GM23338 (cell line): Measurements from ENCODE around the gene VEGFB. TPM values are rescaled to one million over a fixed set of nuclear protein-coding genes. Genes with fewer than 3 reads are reported as not detected.

Experiments used
- ATAC-seq: fragments of 200-7000 bp; cut with Tn5 transposase; 3 replicates; pipeline ENCODE4 v1.9.1; 2020
- DNase-seq: peaks from one replicate; pipeline ENCODE4 v3.0.0-alpha.2; 2015; ENCODE audit warnings: low spot score
- H2AFZ ChIP-seq: fragments of 200-600 bp; sonication (generic); 2 replicates; pipeline ENCODE4 v1.8.0; 2016; ENCODE audit warnings: antibody characterized with exemption, mild to moderate bottlenecking, moderate library complexity
- H3F3A ChIP-seq: fragments of 200-600 bp; sonication (generic); replicated peaks from 2 replicates; pipeline ENCODE4 v1.8.0; 2017; ENCODE audit warnings: antibody characterized with exemption, mixed run types, low read depth
- H3K27ac ChIP-seq: fragments of 200-600 bp; sonication (generic); 2 replicates; pipeline ENCODE4 v1.6.1; 2016; ENCODE audit warnings: low read depth
- H3K27me3 ChIP-seq: fragments of 200-600 bp; sonication (generic); 2 replicates; pipeline ENCODE4 v1.8.0; 2016; ENCODE audit warnings: mild to moderate bottlenecking, mixed run types, moderate library complexity; ENCODE audit not compliant: insufficient read depth
- H3K36me3 ChIP-seq: fragments of 200-600 bp; sonication (generic); 2 replicates; pipeline ENCODE4 v1.8.0; 2016; ENCODE audit warnings: mild to moderate bottlenecking; ENCODE audit not compliant: insufficient read depth
- H3K4me1 ChIP-seq: fragments of 200-600 bp; sonication (generic); 2 replicates; pipeline ENCODE4 v1.8.0; 2016; ENCODE audit warnings: mild to moderate bottlenecking, moderate library complexity; ENCODE audit not compliant: insufficient read depth
- H3K4me2 ChIP-seq: fragments of 200-600 bp; sonication (generic); 2 replicates; pipeline ENCODE4 v1.7.1; 2017; ENCODE audit warnings: mixed run types
- H3K4me3 ChIP-seq: fragments of 200-600 bp; sonication (generic); 2 replicates; pipeline ENCODE4 v1.6.1; 2016; ENCODE audit warnings: mixed run types
- H3K79me2 ChIP-seq: fragments of 200-600 bp; sonication (generic); replicated peaks from 2 replicates; pipeline ENCODE4 v1.8.0; 2017; ENCODE audit warnings: mild to moderate bottlenecking; ENCODE audit not compliant: insufficient read depth
- H3K9me2 ChIP-seq: fragments of 200-600 bp; sonication (generic); 2 replicates; pipeline ENCODE4 v1.8.0; 2017; ENCODE audit not compliant: insufficient read depth
- H4K20me1 ChIP-seq: fragments of 200-600 bp; sonication (generic); replicated peaks from 2 replicates; pipeline ENCODE4 v1.8.0; 2017; ENCODE audit warnings: mild to moderate bottlenecking; ENCODE audit not compliant: insufficient read depth
- H3K27ac Mint-ChIP-seq: 2 replicates; pipeline ENCODE4 v1.8.0; 2020; ENCODE audit warnings: inconsistent platforms, mild to moderate bottlenecking, moderate library complexity, mixed read lengths
- H3K27me3 Mint-ChIP-seq: 3 replicates; pipeline ENCODE4 v1.8.0; 2022; ENCODE audit warnings: low read depth, mild to moderate bottlenecking, moderate library complexity, mixed read lengths, inconsistent platforms; ENCODE audit not compliant: insufficient read depth, poor library complexity
- H3K36me3 Mint-ChIP-seq: 3 replicates; pipeline ENCODE4 v1.8.0; 2021; ENCODE audit warnings: low read depth, mild to moderate bottlenecking, inconsistent platforms, moderate library complexity, mixed read lengths
- H3K4me1 Mint-ChIP-seq: 3 replicates; pipeline ENCODE4 v1.8.0; 2020; ENCODE audit warnings: mild to moderate bottlenecking, inconsistent platforms, mixed read lengths
- H3K4me3 Mint-ChIP-seq: 3 replicates; pipeline ENCODE4 v1.8.0; 2021; ENCODE audit warnings: moderate library complexity, mild to moderate bottlenecking, inconsistent platforms, mixed read lengths
- H3K9me3 Mint-ChIP-seq: 3 replicates; pipeline ENCODE4 v1.8.0; 2020; ENCODE audit warnings: moderate library complexity, mild to moderate bottlenecking, inconsistent platforms, mixed read lengths
- EZH2 ChIP-seq: fragments of 200-600 bp; sonication (generic); IDR thresholded peaks from one replicate; pipeline ENCODE4 v1.8.0; 2017; ENCODE audit warnings: antibody characterized with exemption, mild to moderate bottlenecking, low read depth; ENCODE audit not compliant: unreplicated experiment
- EZH2phosphoT487 ChIP-seq: fragments of 200-600 bp; sonication (generic); IDR thresholded peaks from one replicate; pipeline ENCODE4 v1.8.1; 2018; ENCODE audit warnings: antibody characterized with exemption; ENCODE audit not compliant: unreplicated experiment
- JUNB ChIP-seq: IDR thresholded peaks from one replicate; pipeline ENCODE4 v1.6.1; 2016; ENCODE audit warnings: antibody characterized with exemption; ENCODE audit not compliant: unreplicated experiment
- NANOG ChIP-seq: IDR thresholded peaks from 2 replicates; pipeline ENCODE4 v1.6.1; 2016; ENCODE audit warnings: antibody characterized with exemption, borderline replicate concordance
- ZNF114 ChIP-seq: fragments of 250-450 bp; sonication (Bioruptor Pico); IDR thresholded peaks from 2 replicates; pipeline ENCODE4 v1.5.0; 2020; ENCODE audit warnings: mild to moderate bottlenecking, moderate library complexity
- polyA plus RNA-seq: library from polyadenylated mRNA; unstranded; fragments of >200 nt; fragmentation: Nextera tagmentation; extraction: Ambion mirVana; gene quantifications from 2 replicates; pipeline ENCODE4 v1.2.1, GENCODE V29; 2016
- total RNA-seq: library from RNA; depleted of rRNA; stranded (reverse); fragments of >200 nt; shearing (Covaris generic); gene quantifications from 2 replicates; pipeline ENCODE4 v1.2.3, GENCODE V29; 2014
- TF ChIP-seq, protein P1 (sequence below), 2 experiments: fragments of 200-600 bp in 1 of 2; sonication (generic) in 1 of 2; conservative IDR thresholded peaks; 2 replicates each; pipeline versions ENCODE4 v1.5.1 to v1.6.1; 2016 to 2017; ENCODE audit warnings: antibody characterized with exemption in 2 of 2, low read depth in 2 of 2, mild to moderate bottlenecking in 2 of 2, moderate library complexity in 1 of 2
- TF ChIP-seq, protein P2 (sequence below): IDR thresholded peaks from one replicate; pipeline ENCODE4 v1.6.1; 2018; ENCODE audit warnings: antibody characterized with exemption; ENCODE audit not compliant: unreplicated experiment
- TF ChIP-seq, protein P3 (sequence below): IDR thresholded peaks from 2 replicates; pipeline ENCODE4 v1.6.1; 2016; ENCODE audit warnings: antibody characterized with exemption

VEGFB gene
- total and polyA plus RNA-seq, 2 experiments from 2014 or later, result 20.8 to 25.8 TPM

DNA sequence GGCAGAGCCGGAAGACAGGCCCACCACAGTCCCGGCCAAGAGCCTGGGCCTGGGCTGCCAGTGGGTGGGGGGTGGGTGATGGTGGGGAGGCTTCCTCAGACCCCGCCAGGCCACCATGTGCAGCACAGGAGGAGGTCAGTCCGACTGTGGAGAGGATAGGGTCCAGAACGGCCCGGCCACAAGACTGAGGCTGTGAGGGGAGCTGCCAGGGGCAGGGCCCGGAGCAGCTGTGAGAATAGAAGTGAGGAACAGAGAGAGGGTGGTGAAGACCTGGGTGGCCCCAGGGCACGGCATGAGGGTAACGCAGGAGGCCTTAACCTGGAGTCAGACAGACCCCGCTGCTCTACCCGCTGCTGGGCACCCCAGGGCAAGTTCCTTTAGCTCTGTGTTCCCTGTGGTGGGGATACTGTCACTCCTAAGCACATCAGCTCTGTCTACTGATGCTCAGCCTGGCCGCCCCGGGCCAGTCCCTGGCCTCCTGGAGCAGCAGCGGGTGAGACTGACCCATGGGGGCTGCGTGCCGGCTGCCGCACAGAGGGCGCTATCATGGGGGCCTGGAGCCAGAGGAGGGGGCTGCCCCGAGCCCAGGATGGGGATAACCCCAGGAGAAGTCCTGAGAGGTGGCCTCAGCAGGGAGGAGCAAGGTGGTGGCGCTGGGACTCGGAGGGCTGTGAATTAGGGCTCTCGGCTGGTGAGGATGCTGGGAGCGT lies 26.1 kb upstream of the VEGFB start:
- ATAC-seq (no peak), DNase-seq (no peak)
- Histone ChIP-seq H3K4me3 (no peak overlapping the region), H3K27ac (no peak overlapping the region), H3K4me2 (no peak overlapping the region), H3K4me1 (no peaks in the 10 kb centered on the region; the same call in 1 of the 2 replicates), H3K36me3 (peaks cover 14% of the 10 kb centered on the region), H3K79me2 (no peaks in the 10 kb centered on the region), H3K27me3 (no peaks in the 10 kb centered on the region), H3F3A (peaks cover 23% of the 10 kb centered on the region), H4K20me1 (peaks cover 7% of the 10 kb centered on the region), H3K9me2 (no peaks in the 10 kb centered on the region), H2AFZ (no peak overlapping the region)
- Mint-ChIP-seq H3K4me3 (no peak overlapping the region; the same call in 2 of the 3 replicates), H3K9me3 (no peaks in the 10 kb centered on the region), H3K4me1 (peaks cover 16% of the 10 kb centered on the region), H3K27ac (no peak overlapping the region), H3K36me3 (peaks cover 37% of the 10 kb centered on the region), H3K27me3 (peaks cover 18% of the 10 kb centered on the region)
- TF ChIP-seq, protein P1, sequence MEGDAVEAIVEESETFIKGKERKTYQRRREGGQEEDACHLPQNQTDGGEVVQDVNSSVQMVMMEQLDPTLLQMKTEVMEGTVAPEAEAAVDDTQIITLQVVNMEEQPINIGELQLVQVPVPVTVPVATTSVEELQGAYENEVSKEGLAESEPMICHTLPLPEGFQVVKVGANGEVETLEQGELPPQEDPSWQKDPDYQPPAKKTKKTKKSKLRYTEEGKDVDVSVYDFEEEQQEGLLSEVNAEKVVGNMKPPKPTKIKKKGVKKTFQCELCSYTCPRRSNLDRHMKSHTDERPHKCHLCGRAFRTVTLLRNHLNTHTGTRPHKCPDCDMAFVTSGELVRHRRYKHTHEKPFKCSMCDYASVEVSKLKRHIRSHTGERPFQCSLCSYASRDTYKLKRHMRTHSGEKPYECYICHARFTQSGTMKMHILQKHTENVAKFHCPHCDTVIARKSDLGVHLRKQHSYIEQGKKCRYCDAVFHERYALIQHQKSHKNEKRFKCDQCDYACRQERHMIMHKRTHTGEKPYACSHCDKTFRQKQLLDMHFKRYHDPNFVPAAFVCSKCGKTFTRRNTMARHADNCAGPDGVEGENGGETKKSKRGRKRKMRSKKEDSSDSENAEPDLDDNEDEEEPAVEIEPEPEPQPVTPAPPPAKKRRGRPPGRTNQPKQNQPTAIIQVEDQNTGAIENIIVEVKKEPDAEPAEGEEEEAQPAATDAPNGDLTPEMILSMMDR (conservative IDR thresholded peaks at IDR 0.05; ENCODE audit: low read depth in 2 of 2), result 0 out of 4 replicates have a peak, but pooled peaks of 1 of the 2 experiments have one; percentile 4
- TF ChIP-seq NANOG, result no peak

DNA sequence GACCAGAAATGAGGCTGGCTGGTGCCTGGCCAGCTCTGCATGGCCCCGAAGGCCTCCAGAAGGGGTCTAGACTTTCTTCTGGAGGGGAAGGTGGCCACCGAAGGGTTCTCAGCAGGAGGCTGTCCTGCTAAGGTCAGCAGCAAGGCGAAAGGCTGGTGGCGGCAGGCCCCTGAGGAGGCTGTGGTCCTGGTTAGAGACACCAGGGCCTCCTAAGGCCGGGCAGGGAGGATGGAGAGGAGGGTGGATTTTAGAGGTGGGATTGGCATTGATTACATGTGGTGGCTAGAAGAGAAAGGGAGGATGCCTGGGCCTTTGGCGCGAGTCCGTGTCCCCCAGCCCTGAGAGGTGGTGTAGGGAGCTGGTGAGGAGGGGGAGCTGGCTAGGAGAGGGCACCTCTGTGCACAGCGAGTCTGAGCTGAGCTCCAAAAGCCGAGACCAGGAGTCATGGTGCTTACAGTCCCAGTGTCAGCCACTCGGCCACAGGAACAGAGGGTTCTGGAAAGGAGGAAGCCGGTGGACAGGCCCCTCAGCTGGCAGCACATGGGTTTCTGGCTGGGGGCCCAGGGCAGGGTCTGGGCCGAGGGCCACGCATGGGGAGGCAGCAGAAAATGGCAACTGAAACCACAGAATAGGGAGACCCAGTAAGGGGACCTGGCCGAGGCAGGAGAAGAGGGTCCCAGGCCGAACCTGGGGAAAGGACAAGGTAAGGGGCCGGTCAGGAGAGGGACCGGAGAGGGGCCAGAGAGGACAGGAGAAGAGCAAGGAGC lies 25.4 kb upstream of the VEGFB start:
- no peak for ATAC-seq
- H3K36me3 ChIP-seq, result peaks cover 7% of the 10 kb centered on the region
- Mint-ChIP-seq H3K4me3 (no peak overlapping the region; the same call in 2 of the 3 replicates), H3K4me1 (peaks cover 11% of the 10 kb centered on the region), H3K9me3 (no peaks in the 10 kb centered on the region), H3K36me3 (peaks cover 33% of the 10 kb centered on the region), H3K27me3 (peaks cover 14% of the 10 kb centered on the region), H3K27ac (no peak overlapping the region)
- H3K27me3 ChIP-seq, result no peaks in the 10 kb centered on the region
- H3K9me2 ChIP-seq, result no peaks in the 10 kb centered on the region
- no peak overlapping the region for H3K4me3 ChIP-seq
- peaks cover 7% of the 10 kb centered on the region for H4K20me1 ChIP-seq
- H3F3A ChIP-seq, result peaks cover 16% of the 10 kb centered on the region
- H3K27ac ChIP-seq, result 0 out of 2 replicates have a peak overlapping the region, but pooled peaks have one; percentile 26
- no peaks in the 10 kb centered on the region; the same call in 1 of the 2 replicates for H3K4me1 ChIP-seq
- DNase-seq, result no peak
- no peak overlapping the region for H3K4me2 ChIP-seq
- no peaks in the 10 kb centered on the region for H3K79me2 ChIP-seq
- no peak overlapping the region for H2AFZ ChIP-seq
- no peak for TF ChIP-seq EZH2
- TF ChIP-seq EZH2phosphoT487, result no peak
- TF ChIP-seq, protein P1 (conservative IDR thresholded peaks at IDR 0.05; ENCODE audit: low read depth in 2 of 2), result no peak
- TF ChIP-seq, protein P2, sequence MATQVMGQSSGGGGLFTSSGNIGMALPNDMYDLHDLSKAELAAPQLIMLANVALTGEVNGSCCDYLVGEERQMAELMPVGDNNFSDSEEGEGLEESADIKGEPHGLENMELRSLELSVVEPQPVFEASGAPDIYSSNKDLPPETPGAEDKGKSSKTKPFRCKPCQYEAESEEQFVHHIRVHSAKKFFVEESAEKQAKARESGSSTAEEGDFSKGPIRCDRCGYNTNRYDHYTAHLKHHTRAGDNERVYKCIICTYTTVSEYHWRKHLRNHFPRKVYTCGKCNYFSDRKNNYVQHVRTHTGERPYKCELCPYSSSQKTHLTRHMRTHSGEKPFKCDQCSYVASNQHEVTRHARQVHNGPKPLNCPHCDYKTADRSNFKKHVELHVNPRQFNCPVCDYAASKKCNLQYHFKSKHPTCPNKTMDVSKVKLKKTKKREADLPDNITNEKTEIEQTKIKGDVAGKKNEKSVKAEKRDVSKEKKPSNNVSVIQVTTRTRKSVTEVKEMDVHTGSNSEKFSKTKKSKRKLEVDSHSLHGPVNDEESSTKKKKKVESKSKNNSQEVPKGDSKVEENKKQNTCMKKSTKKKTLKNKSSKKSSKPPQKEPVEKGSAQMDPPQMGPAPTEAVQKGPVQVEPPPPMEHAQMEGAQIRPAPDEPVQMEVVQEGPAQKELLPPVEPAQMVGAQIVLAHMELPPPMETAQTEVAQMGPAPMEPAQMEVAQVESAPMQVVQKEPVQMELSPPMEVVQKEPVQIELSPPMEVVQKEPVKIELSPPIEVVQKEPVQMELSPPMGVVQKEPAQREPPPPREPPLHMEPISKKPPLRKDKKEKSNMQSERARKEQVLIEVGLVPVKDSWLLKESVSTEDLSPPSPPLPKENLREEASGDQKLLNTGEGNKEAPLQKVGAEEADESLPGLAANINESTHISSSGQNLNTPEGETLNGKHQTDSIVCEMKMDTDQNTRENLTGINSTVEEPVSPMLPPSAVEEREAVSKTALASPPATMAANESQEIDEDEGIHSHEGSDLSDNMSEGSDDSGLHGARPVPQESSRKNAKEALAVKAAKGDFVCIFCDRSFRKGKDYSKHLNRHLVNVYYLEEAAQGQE, result no peak
- TF ChIP-seq ZNF114 (CRISPR knock-in tag), result no peak
- TF ChIP-seq, protein P3, sequence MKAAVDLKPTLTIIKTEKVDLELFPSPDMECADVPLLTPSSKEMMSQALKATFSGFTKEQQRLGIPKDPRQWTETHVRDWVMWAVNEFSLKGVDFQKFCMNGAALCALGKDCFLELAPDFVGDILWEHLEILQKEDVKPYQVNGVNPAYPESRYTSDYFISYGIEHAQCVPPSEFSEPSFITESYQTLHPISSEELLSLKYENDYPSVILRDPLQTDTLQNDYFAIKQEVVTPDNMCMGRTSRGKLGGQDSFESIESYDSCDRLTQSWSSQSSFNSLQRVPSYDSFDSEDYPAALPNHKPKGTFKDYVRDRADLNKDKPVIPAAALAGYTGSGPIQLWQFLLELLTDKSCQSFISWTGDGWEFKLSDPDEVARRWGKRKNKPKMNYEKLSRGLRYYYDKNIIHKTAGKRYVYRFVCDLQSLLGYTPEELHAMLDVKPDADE, result no peak
- no peak for TF ChIP-seq JUNB
